GM12878 (cell line): ENCODE measurements around the gene MOGAT3. TPM values are rescaled to one million over a fixed set of nuclear protein-coding genes. Genes with fewer than 3 reads are reported as not detected.

Source experiments
- ATAC-seq: fragments of 200-7000 bp; cut with Tn5 transposase; 3 replicates; pipeline ENCODE4 v1.9.1; 2020; ENCODE audit warnings: mild to moderate bottlenecking, moderate library complexity
- BruUV-seq: library from RNA; stranded (reverse); fragments of 400-500 nt; replicated peaks from 2 replicates; lab custom pipeline; 2021; lab: Mats Ljungman, UMichigan
- CTCF ChIA-PET: fragments of 300-600 bp; sonication (Branson Sonifier 250); formaldehyde crosslinking; extraction: SDS; loops from one replicate; lab custom pipeline; 2021; ENCODE audit warnings: inconsistent platforms; lab: Yijun Ruan, JAX
- POLR2A ChIA-PET: fragments of 350-600 bp; formaldehyde crosslinking; extraction: SDS; loops from one replicate; lab custom pipeline; 2021; ENCODE audit warnings: inconsistent platforms; lab: Charles Lee
- RAD21 ChIA-PET: fragments of 300-600 bp; sonication (Branson Sonifier 250); formaldehyde crosslinking; loops from one replicate; lab custom pipeline; 2023; ENCODE audit warnings: antibody characterized with exemption; ENCODE audit not compliant: unreplicated experiment; lab: Charles Lee
- SMC1A ChIA-PET: fragments of 300-600 bp; sonication (Branson Sonifier 250); formaldehyde crosslinking; loops from one replicate; lab custom pipeline; 2023; ENCODE audit not compliant: unreplicated experiment, uncharacterized antibody; lab: Charles Lee
- DNase-seq: peaks from one replicate; pipeline ENCODE4 v3.0.0-alpha.2; 2011; ENCODE audit warnings: low read depth, low spot score
- FAIRE-seq: peaks from 3 replicates; lab custom pipeline; 2011; peaks lifted over from hg19 to GRCh38; lab: Jason Lieb, UNC
- H2AFZ ChIP-seq: 2 replicates; pipeline ENCODE4 v1.6.0; 2011; ENCODE audit warnings: low read depth, low read length, control low read depth; ENCODE audit not compliant: control insufficient read depth
- H3K27ac ChIP-seq: 2 replicates; pipeline ENCODE4 v1.5.1; 2011; ENCODE audit warnings: control low read depth; ENCODE audit not compliant: control insufficient read depth, insufficient read depth
- H3K27me3 ChIP-seq, 2 experiments: replicated peaks in 1 of 2; 2 replicates each; pipeline versions ENCODE4 v1.6.0 to v1.6.1; 2011; ENCODE audit warnings: low read length in 1 of 2; ENCODE audit not compliant: control insufficient read depth in 2 of 2, insufficient read depth in 2 of 2
- H3K36me3 ChIP-seq, 2 experiments: 2 replicates each; pipeline ENCODE4 v1.5.1; 2011; ENCODE audit warnings: low read length in 1 of 2; ENCODE audit not compliant: control insufficient read depth in 2 of 2, insufficient read depth in 2 of 2
- H3K4me1 ChIP-seq: 2 replicates; pipeline ENCODE4 v1.6.1; 2011; ENCODE audit warnings: mild to moderate bottlenecking, low read length, moderate library complexity, mixed read lengths; ENCODE audit not compliant: control insufficient read depth, insufficient read depth
- H3K4me2 ChIP-seq: 2 replicates; pipeline ENCODE4 v1.6.0; 2011; ENCODE audit warnings: control low read depth; ENCODE audit not compliant: control insufficient read depth, insufficient read depth
- H3K4me3 ChIP-seq: fragments of 200-600 bp; sonication (generic); 2 replicates; pipeline ENCODE4 v1.5.1; 2016
- H3K79me2 ChIP-seq: 2 replicates; pipeline ENCODE4 v1.6.0; 2011; ENCODE audit warnings: low read length; ENCODE audit not compliant: control insufficient read depth, insufficient read depth
- H3K9ac ChIP-seq: 2 replicates; pipeline ENCODE4 v1.8.0; 2011; ENCODE audit warnings: low read length, control low read depth, mixed read lengths; ENCODE audit not compliant: control insufficient read depth, insufficient read depth
- H3K9me3 ChIP-seq: replicated peaks from 3 replicates; pipeline ENCODE4 v1.5.1; 2011; ENCODE audit warnings: mild to moderate bottlenecking, low read length; ENCODE audit not compliant: control insufficient read depth, insufficient read depth
- H4K20me1 ChIP-seq: 2 replicates; pipeline ENCODE4 v1.6.0; 2011; ENCODE audit not compliant: control insufficient read depth, insufficient read depth
- BCLAF1 ChIP-seq: fragments of 450-650 bp; IDR thresholded peaks from 2 replicates; pipeline ENCODE4 v1.6.1; 2017; ENCODE audit warnings: antibody characterized with exemption, mild to moderate bottlenecking, moderate library complexity
- BHLHE40 ChIP-seq, 2 experiments: fragments of 450-650 bp in 1 of 2; IDR thresholded peaks; 2 replicates each; pipeline ENCODE4 v1.6.1; 2011 to 2017; ENCODE audit warnings: low read depth in 2 of 2, borderline replicate concordance in 1 of 2, improper control_type of control experiment in 1 of 2, low read length in 1 of 2, mild to moderate bottlenecking in 1 of 2
- CREB1 ChIP-seq: IDR thresholded peaks from 2 replicates; pipeline ENCODE4 v1.6.1; 2012; ENCODE audit warnings: low read depth, mild to moderate bottlenecking, inconsistent platforms
- HDAC6 ChIP-seq: fragments of 200-600 bp; sonication (generic); IDR thresholded peaks from one replicate; pipeline ENCODE4 v1.8.0; 2017; ENCODE audit warnings: antibody characterized with exemption; ENCODE audit not compliant: unreplicated experiment
- KLF5 ChIP-seq: fragments of 450-650 bp; IDR thresholded peaks from 2 replicates; pipeline ENCODE4 v1.6.1; 2014; ENCODE audit warnings: mild to moderate bottlenecking; ENCODE audit not compliant: partially characterized antibody
- SREBF1 ChIP-seq: IDR thresholded peaks from 2 replicates; pipeline ENCODE4 v1.6.1; 2012; ENCODE audit warnings: mild to moderate bottlenecking, low read length
- SUPT20H ChIP-seq: IDR thresholded peaks from 2 replicates; pipeline ENCODE4 v1.6.1; 2011; ENCODE audit warnings: low read depth, mild to moderate bottlenecking, low read length, moderate library complexity, borderline replicate concordance; ENCODE audit not compliant: control insufficient read depth
- SUZ12 ChIP-seq: fragments of 200-600 bp; sonication (generic); IDR thresholded peaks from one replicate; pipeline ENCODE4 v1.6.1; 2018; ENCODE audit warnings: antibody characterized with exemption, mild to moderate bottlenecking; ENCODE audit not compliant: unreplicated experiment
- TARDBP ChIP-seq: IDR thresholded peaks from 2 replicates; pipeline ENCODE4 v1.6.1; 2016; ENCODE audit warnings: borderline replicate concordance
- WGBS: methylation state at CpG from one replicate; pipeline ENCODE4 v1.1.6; 2016; ENCODE audit warnings: low lambda C conversion rate; ENCODE audit not compliant: insufficient replicate concordance, insufficient coverage; ENCODE audit errors: missing lambda C conversion rate; 5-methylcytosine and 5-hydroxymethylcytosine counted together
- in situ Hi-C: fragments of 300-500 bp; cut with MboI; formaldehyde crosslinking; loops from 9 replicates; pipeline ENCODE4 v1.14.3; 2018; ENCODE audit warnings: mixed read lengths
- intact Hi-C: fragments of 100-400 bp; cut with micrococcal nuclease; formaldehyde crosslinking; loops from one replicate; pipeline ENCODE4 v1.14.2; 2022; ENCODE audit not compliant: unreplicated experiment
- polyA plus RNA-seq, 11 experiments: library from polyadenylated mRNA; depleted of rRNA in 4 of 11; unstranded in 6 of 11; stranded (reverse) in 5 of 11; fragments of >200 nt; fragmentation: Nextera tagmentation in 4 of 11; fragmentation: Illumina TruSeq in 1 of 11; extraction: Ambion mirVana in 4 of 11; extraction: Trizol in 1 of 11; gene quantifications; 1 replicate in 1 of 11; 2 replicates in 10 of 11; pipeline versions ENCODE4 v1.2.1 to v1.2.3, GENCODE V29; 2011 to 2016; ENCODE audit warnings: inconsistent platforms in 2 of 11, missing spikeins in 2 of 11, low read depth in 1 of 11
- total RNA-seq, 4 experiments: library from RNA; depleted of rRNA in 3 of 4; stranded (reverse); fragments of >200 nt in 3 of 4; fragmentation: Illumina TruSeq in 1 of 4; extraction: Trizol in 1 of 4; gene quantifications; 2 replicates each; pipeline versions ENCODE4 v1.2.1 to v1.2.3, GENCODE V29; 2013 to 2021
- TF ChIP-seq, protein P1 (sequence below): IDR thresholded peaks from 2 replicates; pipeline ENCODE4 v1.6.1; 2012; ENCODE audit warnings: mild to moderate bottlenecking, low read depth, low read length
- TF ChIP-seq, protein P2 (sequence below): fragments of 450-650 bp; IDR thresholded peaks from 2 replicates; pipeline ENCODE4 v1.6.1; 2017; ENCODE audit warnings: borderline replicate concordance

Gene MOGAT3
- total and polyA plus RNA-seq, 10 of the 15 experiments (the other 5 are each of a cell fraction or from before 2014, with no cell fraction given): 0.11 TPM; not detected in 9

DNA sequence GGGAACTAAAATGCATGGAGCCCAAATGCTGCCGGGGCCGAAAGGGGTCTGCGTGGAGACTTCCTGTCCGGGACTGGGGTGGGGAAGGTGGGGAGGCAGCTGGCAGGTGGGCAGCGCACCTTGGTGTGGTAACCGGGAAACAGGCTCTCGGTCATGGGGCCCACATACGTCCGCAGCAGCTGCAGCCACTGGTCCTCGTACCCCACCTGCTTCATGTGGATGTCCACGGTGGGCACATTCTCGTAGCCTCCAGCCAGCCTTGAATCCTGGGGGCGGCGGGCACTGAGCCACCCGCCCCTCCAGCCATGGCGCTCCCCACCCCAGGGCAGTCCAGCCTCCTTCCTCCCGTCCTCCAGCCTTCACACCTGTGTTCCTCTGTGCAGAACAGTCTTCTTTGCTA is 6.6 kb upstream of the MOGAT3 start:
- no peaks in the 10 kb centered on the region for H3K9me3 ChIP-seq
- POLR2A ChIA-PET: no interaction called here
- DNase-seq (no peak), FAIRE-seq (no peak), ATAC-seq (no peak)
- no peak overlapping the region for H3K27ac ChIP-seq
- no peak overlapping the region for H3K4me2 ChIP-seq
- in situ Hi-C loops: no loop called here
- no peaks in the 10 kb centered on the region for H4K20me1 ChIP-seq
- CTCF ChIA-PET: no interaction called here
- no peak overlapping the region for H3K9ac ChIP-seq
- H3K4me3 ChIP-seq: no peak overlapping the region
- BruUV-seq: no TSS peak
- peaks cover 0 to 3% of the 10 kb centered on the region in 2 experiments; a peak in 2 of 4 replicates for H3K36me3 ChIP-seq
- H3K4me1 ChIP-seq: no peaks in the 10 kb centered on the region; the same call in 1 of the 2 replicates
- intact Hi-C loops: no loop called here
- RAD21 ChIA-PET: no interaction called here
- H3K27me3 ChIP-seq: no peaks in the 10 kb centered on the region
- H3K79me2 ChIP-seq: no peaks in the 10 kb centered on the region
- SMC1A ChIA-PET: interaction anchor here (0.7 kb wide), 1 partner anchor 63 kb away, joined by 3 read pairs; no protein-coding TSS in a partner anchor
- H2AFZ ChIP-seq: no peak overlapping the region
- WGBS: 97% methylated on average over 17 of the region's 17 CpGs
- TF ChIP-seq KLF5 (no peak), HDAC6 (no peak), SUZ12 (no peak), BHLHE40 (IDR thresholded peaks at IDR 0.05; ENCODE audit: borderline replicate concordance in 1 of 2, low read depth in 2 of 2, low read length in 1 of 2) (no peak), SUPT20H (no peak), TARDBP (no peak), CREB1 (no peak), BCLAF1 (no peak), SREBF1 (no peak)
- TF ChIP-seq, protein P1, sequence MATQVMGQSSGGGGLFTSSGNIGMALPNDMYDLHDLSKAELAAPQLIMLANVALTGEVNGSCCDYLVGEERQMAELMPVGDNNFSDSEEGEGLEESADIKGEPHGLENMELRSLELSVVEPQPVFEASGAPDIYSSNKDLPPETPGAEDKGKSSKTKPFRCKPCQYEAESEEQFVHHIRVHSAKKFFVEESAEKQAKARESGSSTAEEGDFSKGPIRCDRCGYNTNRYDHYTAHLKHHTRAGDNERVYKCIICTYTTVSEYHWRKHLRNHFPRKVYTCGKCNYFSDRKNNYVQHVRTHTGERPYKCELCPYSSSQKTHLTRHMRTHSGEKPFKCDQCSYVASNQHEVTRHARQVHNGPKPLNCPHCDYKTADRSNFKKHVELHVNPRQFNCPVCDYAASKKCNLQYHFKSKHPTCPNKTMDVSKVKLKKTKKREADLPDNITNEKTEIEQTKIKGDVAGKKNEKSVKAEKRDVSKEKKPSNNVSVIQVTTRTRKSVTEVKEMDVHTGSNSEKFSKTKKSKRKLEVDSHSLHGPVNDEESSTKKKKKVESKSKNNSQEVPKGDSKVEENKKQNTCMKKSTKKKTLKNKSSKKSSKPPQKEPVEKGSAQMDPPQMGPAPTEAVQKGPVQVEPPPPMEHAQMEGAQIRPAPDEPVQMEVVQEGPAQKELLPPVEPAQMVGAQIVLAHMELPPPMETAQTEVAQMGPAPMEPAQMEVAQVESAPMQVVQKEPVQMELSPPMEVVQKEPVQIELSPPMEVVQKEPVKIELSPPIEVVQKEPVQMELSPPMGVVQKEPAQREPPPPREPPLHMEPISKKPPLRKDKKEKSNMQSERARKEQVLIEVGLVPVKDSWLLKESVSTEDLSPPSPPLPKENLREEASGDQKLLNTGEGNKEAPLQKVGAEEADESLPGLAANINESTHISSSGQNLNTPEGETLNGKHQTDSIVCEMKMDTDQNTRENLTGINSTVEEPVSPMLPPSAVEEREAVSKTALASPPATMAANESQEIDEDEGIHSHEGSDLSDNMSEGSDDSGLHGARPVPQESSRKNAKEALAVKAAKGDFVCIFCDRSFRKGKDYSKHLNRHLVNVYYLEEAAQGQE: no peak
- TF ChIP-seq, protein P2, sequence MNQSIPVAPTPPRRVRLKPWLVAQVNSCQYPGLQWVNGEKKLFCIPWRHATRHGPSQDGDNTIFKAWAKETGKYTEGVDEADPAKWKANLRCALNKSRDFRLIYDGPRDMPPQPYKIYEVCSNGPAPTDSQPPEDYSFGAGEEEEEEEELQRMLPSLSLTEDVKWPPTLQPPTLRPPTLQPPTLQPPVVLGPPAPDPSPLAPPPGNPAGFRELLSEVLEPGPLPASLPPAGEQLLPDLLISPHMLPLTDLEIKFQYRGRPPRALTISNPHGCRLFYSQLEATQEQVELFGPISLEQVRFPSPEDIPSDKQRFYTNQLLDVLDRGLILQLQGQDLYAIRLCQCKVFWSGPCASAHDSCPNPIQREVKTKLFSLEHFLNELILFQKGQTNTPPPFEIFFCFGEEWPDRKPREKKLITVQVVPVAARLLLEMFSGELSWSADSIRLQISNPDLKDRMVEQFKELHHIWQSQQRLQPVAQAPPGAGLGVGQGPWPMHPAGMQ: no peak
